Stomach (tissue), 4 donors: ENCODE measurements around the gene PBX3.

Source experiments
- EP300 ChIP-seq: sonication (generic); formaldehyde crosslinking; IDR thresholded peaks from one replicate; pipeline ENCODE4 v1.6.1; 2017; ENCODE audit warnings: antibody characterized with exemption
- POLR2AphosphoS5 ChIP-seq, 3 donors: sonication (generic); formaldehyde crosslinking; IDR thresholded peaks; one replicate each; pipeline ENCODE4 v1.6.1; 2016; ENCODE audit warnings: antibody characterized with exemption in 3 of 3

- TF ChIP-seq POLR2AphosphoS5 (IDR thresholded peaks at IDR 0.05) = no peak
- no peak for TF ChIP-seq EP300
Measured at GRCh38 chr9:125826850-125827249, 79.7 kb downstream of the PBX3 start.
